HG03354 (cell line): Measurements from ENCODE around the gene SATB2.

Source experiments
- ATAC-seq: cut with Tn5 transposase; IDR thresholded peaks from one replicate; pipeline ENCODE4 v1.9.1; 2021; ENCODE audit warnings: mild to moderate bottlenecking; ENCODE audit not compliant: unreplicated experiment, poor library complexity, severe bottlenecking

Gene SATB2

GRCh38 chr2:199457147-199458008 is at the start of gene SATB2:
TSS of gene SATB2 (minus strand) at chr2:199457939. CDS start at chr2:199456037, 1,902 bp downstream.
- ATAC-seq, result no peak

GRCh38 chr2:199505755-199506403 is 48.1 kb upstream of the SATB2 start:
- ATAC-seq, result no peak

- no peak for ATAC-seq
Measured at GRCh38 chr2:199503148-199503547, 45.4 kb upstream of the SATB2 start.

GRCh38 chr2:199499005-199499404 is 41.3 kb upstream of the SATB2 start:
- no peak for ATAC-seq

- ATAC-seq, result no peak
Measured at GRCh38 chr2:199495147-199495546, 37.4 kb upstream of the SATB2 start.

GRCh38 chr2:199490049-199490448 is 32.3 kb upstream of the SATB2 start:
- no peak for ATAC-seq

GRCh38 chr2:199488772-199489400 is 31.1 kb upstream of the SATB2 start:
- ATAC-seq, result peak; percentile 78

- peak; percentile 65 for ATAC-seq
Measured at GRCh38 chr2:199485732-199486335, 28.1 kb upstream of the SATB2 start.

GRCh38 chr2:199484927-199485326 is 27.2 kb upstream of the SATB2 start:
- ATAC-seq, result no peak

GRCh38 chr2:199480966-199481365 is 23.2 kb upstream of the SATB2 start:
- ATAC-seq, result no peak

GRCh38 chr2:199477277-199477834 is 19.6 kb upstream of the SATB2 start:
- ATAC-seq, result no peak

GRCh38 chr2:199471443-199472057 is 13.8 kb upstream of the SATB2 start:
- peak; percentile 83 for ATAC-seq

- ATAC-seq, result peak; percentile 2
Measured at GRCh38 chr2:199470672-199471442, 13.1 kb upstream of the SATB2 start.

- ATAC-seq, result no peak
Measured at GRCh38 chr2:199470361-199470671, 12.6 kb upstream of the SATB2 start.

- no peak for ATAC-seq
Measured at GRCh38 chr2:199469514-199470360, 12.0 kb upstream of the SATB2 start.

- ATAC-seq, result no peak
Measured at GRCh38 chr2:199468561-199469513, 11.1 kb upstream of the SATB2 start.
